ENCODE results near the gene ARL4C. TPM values are rescaled to one million over a fixed set of nuclear protein-coding genes. Genes with fewer than 3 reads are reported as not detected.
A peak's percentile ranks its signal among the peaks of the same experiment; 100 is the strongest.

The ARL4C gene
- total RNA-seq, 2 experiments from 2014 or later = 123 to 126 TPM

GRCh38 chr2:234454433-234454832, 42.4 kb downstream of the ARL4C start:
- Mint-ChIP-seq H3K4me3 (peak overlapping the region; percentile 85), H3K36me3 (ENCODE audit: low read depth) (peaks cover 70% of the 10 kb centered on the region), H3K27me3 (ENCODE audit: low read depth) (no peaks in the 10 kb centered on the region), H3K27ac (peak overlapping the region; percentile 92), H3K9me3 (ENCODE audit: insufficient read depth) (peaks cover 29% of the 10 kb centered on the region), H3K4me1 (ENCODE audit: low read depth) (peaks cover 81% of the 10 kb centered on the region)
- ATAC-seq (peak; percentile 65), DNase-seq (peak; percentile 58)
- ChIA-PET POLR2A (interaction anchor here (0.6 to 12.1 kb wide), 21 partner anchors 9 to 588 kb away, joined by 3 to 220 read pairs (median 6); partner anchors contain the start of gene ARL4C), CTCF (interaction anchor here (0.6 to 5.1 kb wide), 21 partner anchors 8 to 427 kb away, joined by 3 to 26 read pairs (median 4); partner anchors contain the start of gene ARL4C)

DNA sequence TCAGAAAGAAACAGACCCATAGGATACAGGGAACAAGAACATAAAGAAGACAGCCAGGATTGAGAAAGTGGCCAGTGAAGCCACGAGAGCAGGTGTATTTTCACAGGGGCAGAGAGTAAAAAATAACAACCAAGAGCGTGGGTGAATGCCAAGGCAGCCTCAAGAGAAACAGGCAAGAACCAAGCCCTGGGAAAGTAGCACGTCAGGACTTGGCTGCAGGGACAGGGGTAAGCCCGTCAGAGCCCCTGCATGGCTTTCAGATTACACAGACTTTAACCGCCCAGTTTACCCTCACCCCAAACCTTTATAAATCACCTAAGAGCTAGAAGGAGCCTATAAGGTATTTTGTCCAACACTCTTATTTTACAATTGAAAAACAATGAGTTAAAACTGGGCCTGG, 43.7 kb downstream of the ARL4C start:
- ChIA-PET POLR2A (interaction anchor here (1.1 to 12.1 kb wide), 10 partner anchors 11 to 162 kb away, joined by 3 to 220 read pairs (median 32); partner anchors contain the start of gene ARL4C), CTCF (interaction anchor here (1.3 to 5.1 kb wide), 7 partner anchors 9 to 161 kb away, joined by 4 to 23 read pairs (median 6); partner anchors contain the start of gene ARL4C)
- H3K4me1 Mint-ChIP-seq (ENCODE audit: low read depth) = peaks cover 81% of the 10 kb centered on the region
- H3K4me3 Mint-ChIP-seq = peak overlapping the region; percentile 85
- peaks cover 38% of the 10 kb centered on the region for H3K9me3 Mint-ChIP-seq (ENCODE audit: insufficient read depth)
- DNase-seq (peak; percentile 46), ATAC-seq (peak; percentile 40)
- peak overlapping the region; percentile 92 for H3K27ac Mint-ChIP-seq
- peaks cover 77% of the 10 kb centered on the region for H3K36me3 Mint-ChIP-seq (ENCODE audit: low read depth)
- no peaks in the 10 kb centered on the region for H3K27me3 Mint-ChIP-seq (ENCODE audit: low read depth)

GRCh38 chr2:234451852-234452625, 44.8 kb downstream of the ARL4C start:
- peaks cover 79% of the 10 kb centered on the region for H3K36me3 Mint-ChIP-seq (ENCODE audit: low read depth)
- peak; percentile 7 for ATAC-seq

DNA sequence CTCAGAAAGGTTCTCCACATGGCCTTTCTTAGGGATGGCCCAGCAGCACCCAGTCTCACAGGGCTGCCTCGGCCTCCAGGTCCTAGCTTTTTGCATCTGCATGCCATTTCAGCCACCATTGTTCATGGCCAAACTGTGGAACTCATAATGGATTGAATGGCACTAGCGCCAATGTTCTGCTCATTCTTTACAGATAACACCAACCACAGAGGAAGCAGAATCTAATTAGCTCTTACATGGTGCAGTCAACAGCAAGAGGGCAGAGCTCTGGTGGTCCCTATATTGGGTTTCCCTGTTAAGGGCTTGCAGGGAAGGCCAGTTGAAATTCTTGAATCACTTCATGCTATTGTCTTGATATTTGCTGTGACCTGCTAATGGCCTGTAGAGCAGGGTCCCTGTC, 45.6 kb downstream of the ARL4C start:
- Mint-ChIP-seq H3K36me3 (ENCODE audit: low read depth) (peaks cover 83% of the 10 kb centered on the region), H3K27ac (peak overlapping the region; percentile 92), H3K4me3 (peak overlapping the region; percentile 85), H3K27me3 (ENCODE audit: low read depth) (no peaks in the 10 kb centered on the region), H3K4me1 (ENCODE audit: low read depth) (peaks cover 86% of the 10 kb centered on the region), H3K9me3 (ENCODE audit: insufficient read depth) (peaks cover 23% of the 10 kb centered on the region)
- ChIA-PET CTCF (interaction anchor here (0.9 to 5.1 kb wide), 9 partner anchors 13 to 165 kb away, joined by 3 to 22 read pairs (median 4); no protein-coding TSS in a partner anchor), POLR2A (interaction anchor here (0.8 to 12.1 kb wide), 10 partner anchors 8 to 160 kb away, joined by 3 to 220 read pairs (median 4); partner anchors contain the start of gene ARL4C)
- ATAC-seq = no peak
- DNase-seq = no peak

More at GRCh38 chr2:234451852-234452625, 44.8 kb downstream of the ARL4C start:
- Mint-ChIP-seq H3K9me3 (ENCODE audit: insufficient read depth) (peaks cover 27% of the 10 kb centered on the region), H3K4me1 (ENCODE audit: low read depth) (peaks cover 86% of the 10 kb centered on the region), H3K27ac (peak overlapping the region; percentile 92), H3K27me3 (ENCODE audit: low read depth) (no peaks in the 10 kb centered on the region), H3K4me3 (peak overlapping the region; percentile 85)
- ChIA-PET CTCF (interaction anchor here (0.8 to 5.1 kb wide), 11 partner anchors 12 to 317 kb away, joined by 3 to 23 read pairs (median 4); partner anchors contain the start of gene ARL4C), POLR2A (interaction anchor here (0.7 to 12.1 kb wide), 12 partner anchors 7 to 160 kb away, joined by 3 to 220 read pairs (median 5); partner anchors contain the start of gene ARL4C)
- DNase-seq = no peak

DNA sequence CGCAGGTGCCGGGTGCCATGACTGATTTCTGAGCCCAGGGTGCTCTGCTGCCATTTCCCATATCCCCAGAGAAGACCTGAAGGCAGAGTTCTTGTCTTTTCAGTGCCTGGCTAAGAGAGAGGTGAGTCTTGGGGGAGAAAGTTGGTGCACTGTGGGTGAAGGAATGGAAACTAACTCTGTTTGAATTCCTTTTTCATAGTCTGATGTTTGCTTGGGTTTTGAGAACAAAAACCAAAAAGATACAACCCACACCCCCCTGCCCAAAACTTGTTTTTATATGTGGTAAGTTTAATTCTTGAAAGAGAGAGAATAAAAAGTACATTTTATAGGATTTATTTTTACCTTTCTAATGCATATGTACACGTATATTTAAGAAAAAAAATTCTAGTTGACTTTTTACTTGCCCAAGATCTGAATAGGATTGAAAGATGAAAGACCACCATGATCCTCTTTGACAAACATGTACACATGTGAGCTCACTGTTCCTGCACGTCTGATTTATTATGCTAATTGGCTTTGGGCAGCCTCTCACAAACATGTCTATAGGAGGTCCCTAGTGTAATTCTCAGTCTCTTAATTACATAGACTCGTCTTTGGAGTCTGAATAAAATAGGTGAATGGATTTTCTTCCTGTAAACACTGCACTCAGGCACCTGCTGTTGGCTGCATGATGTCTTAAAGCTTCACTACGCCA, 46.3 kb downstream of the ARL4C start:
- no peak for DNase-seq
- no peaks in the 10 kb centered on the region for H3K27me3 Mint-ChIP-seq (ENCODE audit: low read depth)
- ChIA-PET CTCF (interaction anchor here (1.0 to 5.1 kb wide), 6 partner anchors 8 to 165 kb away, joined by 3 to 22 read pairs (median 4); no protein-coding TSS in a partner anchor), POLR2A (interaction anchor here (1.0 to 12.1 kb wide), 7 partner anchors 8 to 159 kb away, joined by 3 to 220 read pairs (median 5); partner anchors contain the start of gene ARL4C)
- peaks cover 87% of the 10 kb centered on the region for H3K4me1 Mint-ChIP-seq (ENCODE audit: low read depth)
- peaks cover 21% of the 10 kb centered on the region for H3K9me3 Mint-ChIP-seq (ENCODE audit: insufficient read depth)
- peak overlapping the region; percentile 85 for H3K4me3 Mint-ChIP-seq
- H3K27ac Mint-ChIP-seq = peak overlapping the region; percentile 60
- ATAC-seq = no peak
- peaks cover 86% of the 10 kb centered on the region for H3K36me3 Mint-ChIP-seq (ENCODE audit: low read depth)

GRCh38 chr2:234448506-234449184, 48.2 kb downstream of the ARL4C start:
- Mint-ChIP-seq H3K36me3 (ENCODE audit: low read depth) (peaks cover 89% of the 10 kb centered on the region), H3K27me3 (ENCODE audit: low read depth) (no peaks in the 10 kb centered on the region), H3K9me3 (ENCODE audit: insufficient read depth) (peaks cover 24% of the 10 kb centered on the region), H3K4me1 (ENCODE audit: low read depth) (peaks cover 91% of the 10 kb centered on the region), H3K4me3 (no peak overlapping the region), H3K27ac (no peak overlapping the region)
- CTCF ChIA-PET = interaction anchor here (0.7 to 4.5 kb wide), 3 partner anchors 26 to 158 kb away, joined by 3 to 28 read pairs (median 4); no protein-coding TSS in a partner anchor
- ATAC-seq (no peak), DNase-seq (no peak)
- POLR2A ChIA-PET = interaction anchor here (1.0 to 12.1 kb wide), 5 partner anchors 8 to 157 kb away, joined by 3 to 220 read pairs (median 16); partner anchors contain the start of gene ARL4C

DNA sequence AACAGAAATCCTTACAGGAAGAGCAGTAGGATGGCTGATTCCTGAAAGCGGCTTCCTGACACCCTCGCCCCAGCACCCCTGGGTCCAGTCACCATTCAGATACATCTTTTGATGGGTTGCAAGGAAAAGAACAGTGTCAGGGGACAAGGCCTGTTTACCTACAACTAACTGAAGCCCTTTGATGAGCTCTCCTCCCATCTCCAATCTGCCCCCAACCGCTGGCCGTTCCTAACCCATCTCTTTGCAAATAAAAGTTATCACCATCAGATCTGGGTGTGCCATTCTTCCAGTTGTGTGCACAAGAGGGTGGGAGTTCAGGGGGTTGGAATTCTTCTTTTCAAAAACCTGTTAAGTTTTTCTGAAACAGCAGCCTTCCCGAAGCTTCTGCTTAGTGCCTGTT, 48.9 kb downstream of the ARL4C start:
- peak overlapping the region; percentile 99 for H3K27ac Mint-ChIP-seq
- CTCF ChIA-PET = interaction anchor here (0.7 to 4.5 kb wide), 4 partner anchors 11 to 157 kb away, joined by 3 to 28 read pairs (median 4); no protein-coding TSS in a partner anchor
- ATAC-seq (no peak), DNase-seq (no peak)
- no peaks in the 10 kb centered on the region for H3K27me3 Mint-ChIP-seq (ENCODE audit: low read depth)
- peaks cover 24% of the 10 kb centered on the region for H3K9me3 Mint-ChIP-seq (ENCODE audit: insufficient read depth)
- H3K4me3 Mint-ChIP-seq = peak overlapping the region; percentile 9
- H3K4me1 Mint-ChIP-seq (ENCODE audit: low read depth) = peaks cover 94% of the 10 kb centered on the region
- POLR2A ChIA-PET = interaction anchor here (1.0 to 12.1 kb wide), 5 partner anchors 9 to 157 kb away, joined by 3 to 220 read pairs (median 16); partner anchors contain the start of gene ARL4C
- peaks cover 84% of the 10 kb centered on the region for H3K36me3 Mint-ChIP-seq (ENCODE audit: low read depth)

DNA sequence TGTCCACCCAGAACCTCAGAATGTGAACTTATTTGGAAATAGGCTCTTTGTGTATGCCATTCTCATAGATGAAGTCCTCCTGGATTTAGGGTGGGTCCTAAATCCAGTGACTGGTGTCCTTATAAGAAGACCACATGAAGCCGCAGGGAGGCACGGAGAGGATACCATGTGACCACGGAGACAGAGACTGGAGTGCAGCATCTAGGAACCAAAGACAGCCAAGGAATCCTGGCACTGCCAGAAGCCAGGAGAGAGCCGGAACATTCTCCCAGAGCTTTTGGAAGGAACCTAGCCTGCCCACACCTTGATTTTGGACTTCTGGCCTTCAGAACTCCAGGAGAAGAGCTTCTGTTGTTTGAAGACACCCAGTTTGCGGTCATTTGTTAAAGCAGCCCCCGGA, 49.7 kb downstream of the ARL4C start:
- DNase-seq (no peak), ATAC-seq (no peak)
- ChIA-PET CTCF (interaction anchor here (0.9 to 4.5 kb wide), 8 partner anchors 8 to 457 kb away, joined by 3 to 28 read pairs (median 6); no protein-coding TSS in a partner anchor), POLR2A (interaction anchor here (0.7 to 12.1 kb wide), 12 partner anchors 10 to 156 kb away, joined by 3 to 220 read pairs (median 6); partner anchors contain the start of gene ARL4C)
- H3K27me3 Mint-ChIP-seq (ENCODE audit: low read depth) = no peaks in the 10 kb centered on the region
- H3K36me3 Mint-ChIP-seq (ENCODE audit: low read depth) = peaks cover 77% of the 10 kb centered on the region
- peak overlapping the region; percentile 99 for H3K27ac Mint-ChIP-seq
- peaks cover 89% of the 10 kb centered on the region for H3K4me1 Mint-ChIP-seq (ENCODE audit: low read depth)
- peaks cover 24% of the 10 kb centered on the region for H3K9me3 Mint-ChIP-seq (ENCODE audit: insufficient read depth)
- H3K4me3 Mint-ChIP-seq = peak overlapping the region; percentile 66

DNA sequence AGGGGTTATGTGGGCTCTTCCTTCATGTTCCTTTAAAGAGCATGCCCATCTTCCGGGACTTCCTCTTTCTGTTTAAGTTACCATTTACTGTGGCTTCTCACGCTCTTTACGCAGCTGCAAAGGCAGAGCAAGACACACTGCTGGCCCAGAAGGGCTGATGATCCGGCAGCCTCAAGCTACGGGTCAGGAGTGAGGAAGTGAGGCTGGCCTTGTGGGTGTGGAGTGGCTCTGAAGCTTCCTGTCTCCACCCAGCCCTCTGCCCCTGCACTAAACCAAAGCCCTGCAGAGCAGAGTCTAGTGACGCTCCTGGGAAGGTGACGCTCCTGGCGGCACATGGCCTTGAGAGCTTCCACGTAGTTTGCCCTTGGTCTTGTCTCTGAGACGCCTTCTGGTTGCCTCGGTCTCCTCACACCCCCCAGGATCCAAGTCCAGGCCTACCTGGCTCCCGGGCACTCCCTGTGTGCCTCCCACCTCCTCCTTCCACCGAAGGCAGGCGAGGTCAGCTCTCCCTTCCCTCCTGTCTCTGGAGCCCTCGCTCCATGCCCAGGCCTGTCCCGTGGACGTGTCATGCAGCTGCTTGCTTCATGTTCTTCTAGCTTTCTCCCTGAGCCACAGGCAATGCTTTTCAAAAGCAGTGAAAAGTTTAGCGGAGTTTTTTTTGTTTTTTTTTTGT, 50.3 kb downstream of the ARL4C start:
- Mint-ChIP-seq H3K27ac (peak overlapping the region; percentile 99), H3K4me3 (peak overlapping the region; percentile 66), H3K36me3 (ENCODE audit: low read depth) (peaks cover 73% of the 10 kb centered on the region), H3K27me3 (ENCODE audit: low read depth) (no peaks in the 10 kb centered on the region), H3K4me1 (ENCODE audit: low read depth) (peaks cover 86% of the 10 kb centered on the region), H3K9me3 (ENCODE audit: insufficient read depth) (peaks cover 24% of the 10 kb centered on the region)
- ATAC-seq = peak; percentile 90
- CTCF ChIA-PET = interaction anchor here (0.5 to 4.5 kb wide), 9 partner anchors 9 to 457 kb away, joined by 4 to 28 read pairs (median 6); partner anchors contain the start of gene ARL4C
- DNase-seq = peak; percentile 94
- POLR2A ChIA-PET = interaction anchor here (0.7 to 12.1 kb wide), 18 partner anchors 8 to 166 kb away, joined by 3 to 220 read pairs (median 6); partner anchors contain the start of gene ARL4C

DNA sequence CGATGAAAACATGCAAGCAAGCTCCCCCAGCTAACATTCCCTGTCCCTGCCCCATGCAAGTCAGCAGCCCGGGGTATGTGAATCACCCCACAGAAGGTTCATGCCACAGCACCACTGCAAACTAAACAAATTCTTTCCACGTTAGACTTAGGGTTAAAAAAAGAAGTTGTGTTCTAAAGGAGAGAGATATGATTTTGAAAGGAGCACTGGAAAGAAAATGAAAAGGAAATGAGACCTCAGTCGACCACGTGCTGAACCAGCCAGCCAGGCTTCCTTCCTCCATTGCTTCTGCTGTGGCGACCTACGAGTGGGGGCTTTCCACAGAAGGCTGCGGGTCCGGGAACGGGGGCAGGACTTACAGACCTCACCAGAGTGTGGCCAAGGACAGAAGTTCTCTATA, 52.0 kb downstream of the ARL4C start:
- Mint-ChIP-seq H3K36me3 (ENCODE audit: low read depth) (peaks cover 56% of the 10 kb centered on the region), H3K9me3 (ENCODE audit: insufficient read depth) (peaks cover 16% of the 10 kb centered on the region), H3K4me3 (peak overlapping the region; percentile 58), H3K4me1 (ENCODE audit: low read depth) (peaks cover 82% of the 10 kb centered on the region), H3K27ac (peak overlapping the region; percentile 92), H3K27me3 (ENCODE audit: low read depth) (no peaks in the 10 kb centered on the region)
- DNase-seq (peak; percentile 69), ATAC-seq (peak; percentile 45)
- CTCF ChIA-PET = interaction anchor here (1.2 to 2.7 kb wide), 5 partner anchors 12 to 156 kb away, joined by 3 to 12 read pairs (median 4); no protein-coding TSS in a partner anchor
- POLR2A ChIA-PET = interaction anchor here (0.6 to 3.3 kb wide), 6 partner anchors 8 to 155 kb away, joined by 3 to 25 read pairs (median 7); no protein-coding TSS in a partner anchor
